HPDE6-E6E7 (cell line): ENCODE measurements around the gene FAM25C.
"Not testable (repeated sequence)": the region's sequence is repeated elsewhere in the genome, so short reads cannot be mapped to it uniquely, and the experiment has no call there.

Experiments used
- DNase-seq: peaks from one replicate; pipeline ENCODE4 v3.0.0; 2011; ENCODE audit warnings: missing footprints; ENCODE audit errors: extremely low spot score

FAM25C gene

DNA sequence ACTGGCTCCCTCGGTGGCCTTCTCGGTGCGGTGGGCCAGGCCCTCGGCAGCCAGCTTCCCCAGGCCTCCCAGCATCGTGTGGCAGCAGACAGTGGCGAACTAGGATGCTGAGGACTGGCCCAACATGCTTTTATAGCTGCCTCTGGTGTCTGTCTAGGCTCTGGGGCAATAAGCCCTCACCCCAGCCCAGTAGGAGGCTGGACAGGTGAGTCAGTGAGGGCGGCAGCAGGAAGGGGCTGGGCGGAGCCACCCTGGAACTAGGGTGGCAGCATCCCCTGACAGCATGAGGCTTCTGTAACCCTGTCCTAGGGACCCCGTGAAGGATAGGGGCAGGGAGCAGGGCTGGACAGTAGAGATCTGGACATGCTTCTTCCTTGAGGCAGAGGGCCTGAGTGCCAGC lies at the start of gene FAM25C:
TSS of gene FAM25C (minus strand) at position 101 of the 400 bp plus-strand sequence. CDS start at position 75, 26 bp downstream.
- not testable (repeated sequence) for DNase-seq

DNA sequence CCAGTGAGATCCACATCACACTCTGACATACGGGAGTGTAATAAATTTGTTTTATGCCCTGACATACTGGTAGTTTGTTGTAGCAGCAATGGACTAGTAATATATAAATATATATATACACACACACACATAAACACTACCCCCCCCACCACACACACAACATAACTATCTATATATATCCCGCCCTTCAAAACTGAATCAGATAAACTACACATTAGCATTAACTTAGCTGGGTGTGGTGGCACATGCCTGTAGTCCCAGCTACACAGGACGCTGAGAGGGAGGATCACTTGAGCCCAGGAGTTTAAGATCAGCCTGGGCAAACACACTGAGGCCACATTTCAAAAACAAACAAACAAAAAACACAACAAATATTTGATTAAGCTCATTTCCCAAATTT lies 45.0 kb upstream of the FAM25C start:
- DNase-seq: not testable (repeated sequence)

DNA sequence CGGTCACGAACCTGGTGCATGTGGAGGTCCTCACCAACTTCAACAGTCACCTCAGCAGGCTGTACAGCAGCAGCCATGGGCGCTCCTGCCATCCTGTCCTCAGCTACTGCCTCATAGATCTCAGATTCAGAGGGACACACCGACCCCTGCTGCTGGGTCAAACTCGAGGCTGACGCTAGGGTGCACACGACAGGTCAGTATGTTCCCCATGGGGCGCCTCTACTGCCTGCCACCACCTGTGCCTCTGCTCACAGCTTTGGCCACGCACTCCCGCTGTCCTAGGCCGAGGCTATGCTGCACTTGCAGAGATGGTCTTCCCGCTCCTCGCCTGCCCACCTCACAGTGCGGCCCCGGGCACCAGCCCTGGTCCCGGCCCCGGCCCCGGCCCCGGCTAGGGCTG lies 31.8 kb upstream of the FAM25C start:
- DNase-seq: not testable (repeated sequence)

DNA sequence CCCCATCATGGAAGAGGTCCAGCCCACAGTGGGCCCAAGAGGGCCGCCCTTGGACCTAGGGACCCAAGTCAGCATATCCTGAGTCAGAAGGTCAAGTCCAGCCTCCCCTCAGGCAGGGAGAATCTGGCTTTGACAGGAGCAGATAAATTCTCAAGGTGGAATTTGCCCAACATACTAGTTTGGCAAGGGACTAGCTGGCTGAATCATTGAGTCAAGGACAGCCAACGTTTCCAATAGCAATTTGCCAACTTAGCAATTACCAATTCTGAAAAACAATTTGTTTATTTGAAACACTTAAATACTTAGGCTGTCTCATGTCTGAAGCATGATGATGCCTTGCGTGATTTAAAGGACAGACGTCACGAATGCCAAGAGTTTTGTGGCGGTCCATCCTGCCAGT lies 2.7 kb upstream of the FAM25C start:
- DNase-seq: not testable (repeated sequence)

DNA sequence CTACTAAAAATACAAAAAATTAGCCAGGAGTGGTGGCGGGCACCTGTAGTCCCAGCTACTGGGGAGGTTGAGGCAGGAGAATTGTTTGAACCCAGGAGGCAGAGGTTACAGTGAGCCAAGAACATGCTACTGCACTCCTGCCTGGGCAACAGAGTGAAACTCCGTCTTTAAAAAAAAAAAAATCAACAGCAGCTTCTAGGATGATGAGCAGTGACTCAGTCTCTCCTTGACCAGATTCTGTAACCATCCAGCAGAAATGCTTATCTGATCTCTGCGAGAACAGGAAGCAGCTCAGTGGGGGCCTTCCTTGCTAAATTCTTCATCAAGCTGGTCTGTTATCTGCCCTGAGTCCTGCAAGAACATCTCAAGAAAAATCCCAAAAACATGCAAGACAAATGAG lies 5.5 kb downstream of the FAM25C start:
- not testable (repeated sequence) for DNase-seq

DNA sequence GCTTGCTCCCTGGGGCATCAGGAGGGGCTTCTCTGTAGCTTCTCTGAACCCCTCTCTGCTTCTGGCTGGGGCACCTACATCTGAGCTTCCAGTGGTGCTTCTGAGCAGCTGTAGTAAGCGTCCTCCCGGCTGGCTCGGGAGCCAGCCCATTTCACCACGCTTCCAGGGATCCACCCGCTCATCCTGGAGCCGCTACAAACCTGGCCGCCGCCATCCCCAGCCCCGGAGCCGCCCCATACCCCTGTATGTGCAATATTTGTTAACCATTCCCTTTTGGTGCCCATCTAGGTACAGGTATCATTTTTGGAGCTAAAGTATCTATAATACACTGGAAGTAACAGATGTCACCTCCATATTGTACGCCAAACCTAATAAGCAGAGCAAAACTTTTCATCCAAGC lies 7.0 kb downstream of the FAM25C start:
- not testable (repeated sequence) for DNase-seq

DNA sequence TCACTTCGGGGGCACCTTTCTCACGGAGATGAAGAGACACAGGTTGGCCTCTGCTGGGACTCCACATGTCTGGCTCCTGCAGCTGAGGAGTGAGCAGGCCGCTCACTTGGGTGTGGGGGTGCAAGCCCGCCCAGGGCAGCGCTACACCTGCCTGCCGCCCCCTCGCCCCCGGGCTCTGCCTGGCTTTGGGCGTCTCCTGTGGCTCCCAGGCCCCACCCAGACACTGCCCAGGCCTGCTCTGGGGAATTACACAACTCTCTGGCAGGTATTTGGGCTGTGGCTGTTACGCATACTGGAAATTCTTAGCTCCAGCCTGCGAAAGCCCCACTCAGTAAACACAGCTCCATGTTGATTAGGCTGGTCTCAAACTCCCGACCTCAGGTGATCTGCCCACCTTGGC lies 7.9 kb downstream of the FAM25C start:
- not testable (repeated sequence) for DNase-seq

DNA sequence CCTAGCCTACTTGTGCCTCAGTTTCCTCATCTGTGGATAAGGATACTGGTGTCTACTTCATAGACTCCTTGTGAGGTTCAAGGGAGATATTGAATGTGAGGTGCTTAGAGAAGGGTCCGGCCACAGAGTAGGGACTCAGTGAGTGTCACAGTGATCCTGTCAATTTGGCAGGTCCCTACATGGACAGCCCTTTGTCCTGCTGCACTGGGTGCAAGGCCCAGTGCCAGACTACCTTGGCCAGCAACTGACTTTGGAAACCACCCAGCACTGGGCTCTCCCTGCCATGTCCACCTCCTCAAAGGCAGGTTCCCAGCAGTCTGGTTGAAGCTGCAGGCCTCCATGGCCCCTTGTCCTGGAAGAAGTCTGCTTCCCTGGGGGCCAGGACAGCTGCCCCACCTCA lies 9.5 kb downstream of the FAM25C start:
- not testable (repeated sequence) for DNase-seq

DNA sequence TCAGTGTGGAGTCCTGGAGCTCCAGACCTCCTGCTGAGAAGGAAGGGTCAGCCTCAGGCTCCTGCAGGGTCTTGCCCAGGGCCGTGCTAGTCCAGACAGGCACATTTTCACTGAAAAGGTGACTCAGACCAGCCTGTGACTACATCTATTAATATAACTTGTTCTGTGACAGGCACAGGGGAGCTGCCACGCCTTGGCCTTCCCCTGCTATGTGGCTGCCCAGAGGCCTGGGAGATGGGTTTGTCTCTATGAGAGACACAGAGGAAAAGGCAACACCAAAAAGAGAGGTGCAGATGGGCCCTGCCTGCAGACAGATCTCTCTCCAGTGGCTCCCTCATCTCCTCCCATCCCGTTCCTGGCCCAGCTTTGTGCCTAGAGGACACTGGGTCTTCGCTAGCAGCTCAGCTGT lies 10.0 kb downstream of the FAM25C start:
- not testable (repeated sequence) for DNase-seq

DNA sequence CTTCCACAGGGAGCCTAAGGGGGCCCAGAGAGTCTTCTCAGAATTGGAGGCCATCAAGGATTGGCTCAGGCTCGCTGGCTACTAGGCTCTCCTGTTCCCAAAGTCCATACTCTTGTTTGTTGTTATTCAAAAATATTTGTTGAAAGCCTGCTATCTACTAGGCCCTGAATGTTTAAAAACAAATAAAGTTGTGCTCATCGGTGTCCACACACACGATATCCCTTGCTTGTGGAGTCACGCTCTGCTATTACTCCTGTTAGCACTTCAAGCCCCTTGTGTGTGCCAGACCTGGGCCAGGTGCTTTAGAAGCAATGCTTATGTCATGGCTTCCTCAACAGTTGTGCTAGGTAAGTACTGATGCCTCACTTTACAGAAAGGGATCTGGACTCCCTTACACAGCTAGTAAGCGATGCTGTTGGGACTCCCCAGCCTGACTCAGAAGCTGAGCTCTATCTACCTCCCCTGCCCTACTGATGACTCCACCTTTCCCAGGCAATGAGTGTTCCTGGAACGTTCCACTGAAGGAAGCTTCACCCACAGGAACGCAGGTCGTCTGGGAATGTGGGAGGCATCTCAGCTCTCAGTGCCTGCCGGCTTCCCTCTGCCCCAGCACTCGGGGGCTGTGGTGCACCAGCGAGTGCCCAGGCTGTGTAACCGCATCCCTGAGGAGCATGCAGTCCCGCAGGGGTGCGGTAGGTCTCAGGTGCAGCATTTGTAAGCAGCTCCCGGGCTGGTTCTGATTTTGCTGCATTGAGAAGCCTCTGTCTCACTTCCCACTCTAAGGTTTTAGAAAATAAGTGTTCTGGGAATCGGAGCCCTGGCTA lies 10.7 kb downstream of the FAM25C start:
- DNase-seq: peak; percentile 43

DNA sequence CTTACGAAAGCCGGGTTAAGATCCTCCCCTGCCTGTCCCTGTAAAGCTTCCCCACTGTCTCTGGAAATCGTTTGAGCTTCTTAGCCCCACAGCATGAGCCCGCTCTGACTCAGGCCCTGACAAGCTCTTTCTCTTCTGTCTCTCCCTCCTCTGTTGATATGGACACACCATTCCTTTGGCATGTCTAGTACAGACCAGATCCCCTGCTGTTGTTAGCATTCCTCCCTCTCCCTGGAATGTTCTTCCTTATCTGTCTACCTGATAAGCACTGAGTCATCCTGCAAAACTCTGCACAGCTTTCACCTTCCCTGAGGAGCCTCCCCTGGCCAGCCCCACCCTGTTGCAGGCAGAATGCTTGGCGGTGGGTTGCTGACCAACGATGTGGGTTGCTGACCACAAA lies 11.6 kb downstream of the FAM25C start:
- DNase-seq: not testable (repeated sequence)

DNA sequence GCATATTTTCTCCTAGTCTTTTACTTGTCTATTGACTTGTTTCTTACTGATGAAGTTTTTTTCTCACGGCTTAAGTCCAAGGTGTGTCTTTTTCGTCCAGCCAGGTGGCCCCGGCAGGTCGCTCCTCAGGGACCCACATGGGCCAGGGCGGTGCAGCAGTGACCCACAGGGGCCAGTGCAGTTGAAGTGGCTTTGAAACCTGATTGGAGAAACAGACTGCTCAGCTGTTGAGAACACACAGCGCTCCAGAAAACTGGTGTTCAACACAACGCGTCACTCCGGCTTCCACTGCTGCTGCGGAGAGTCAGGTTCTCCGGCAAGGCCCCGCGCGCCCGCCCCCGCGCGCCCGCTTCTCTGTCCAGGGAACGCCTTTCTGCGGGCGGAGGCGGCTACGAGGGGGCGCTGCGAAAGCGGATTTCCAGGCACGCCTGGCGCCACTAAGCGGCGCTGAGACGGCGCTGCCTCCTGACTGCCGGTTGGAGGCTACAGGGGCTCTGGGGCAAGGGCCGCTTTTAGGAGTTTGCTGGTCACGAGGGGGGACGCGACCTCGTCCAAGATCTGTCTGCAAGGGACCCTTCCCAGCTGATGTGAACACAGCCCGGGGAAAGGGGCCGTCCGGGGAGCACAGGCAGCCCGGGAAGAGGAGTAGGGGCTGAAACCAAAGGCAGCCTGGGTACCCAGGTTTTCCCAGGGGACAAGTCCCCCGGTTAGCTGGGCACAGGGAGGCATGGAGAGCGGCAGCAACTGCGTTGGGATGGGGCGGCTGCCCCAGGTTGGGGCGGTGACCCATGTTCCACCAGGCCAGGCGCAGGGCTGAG lies 13.0 kb downstream of the FAM25C start:
- DNase-seq: not testable (repeated sequence)

DNA sequence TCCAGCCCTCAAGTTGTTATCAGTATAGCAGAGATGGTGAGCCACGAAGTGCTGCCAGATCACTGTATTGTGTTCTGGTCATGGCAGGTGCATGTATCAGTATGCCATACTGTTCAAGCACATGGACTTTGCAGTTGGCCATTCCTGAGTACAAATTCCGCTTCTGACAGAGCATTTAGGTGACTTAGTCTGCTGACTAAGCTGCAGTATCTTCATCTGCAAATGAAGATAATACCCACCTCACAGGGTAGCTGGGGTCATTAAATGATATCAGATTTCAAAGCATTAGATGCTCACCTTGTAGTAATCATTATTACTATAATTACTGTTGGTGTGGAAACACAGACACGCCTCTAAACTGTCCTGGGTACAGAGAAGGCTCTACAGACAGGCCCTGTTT lies 24.2 kb downstream of the FAM25C start:
- DNase-seq: not testable (repeated sequence)

DNA sequence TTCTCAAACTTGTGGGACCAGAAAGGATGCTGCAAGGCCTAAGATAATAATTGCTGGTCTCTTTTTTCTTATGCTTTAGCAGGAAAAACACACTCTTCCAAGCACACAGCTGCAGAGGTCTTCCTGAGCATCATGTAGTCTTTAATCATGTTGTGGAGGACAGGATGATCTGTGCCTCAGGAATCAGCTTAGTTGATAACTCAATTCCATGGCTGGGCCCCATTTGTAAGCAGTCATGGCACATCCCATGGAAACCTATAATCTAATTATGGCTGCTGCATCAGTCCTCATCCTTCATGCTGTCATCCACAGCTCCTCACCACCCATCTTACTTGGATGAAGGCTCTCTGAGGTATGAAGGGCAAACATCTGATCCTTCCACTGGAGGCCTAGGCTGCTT lies 26.5 kb downstream of the FAM25C start:
- DNase-seq: not testable (repeated sequence)

DNA sequence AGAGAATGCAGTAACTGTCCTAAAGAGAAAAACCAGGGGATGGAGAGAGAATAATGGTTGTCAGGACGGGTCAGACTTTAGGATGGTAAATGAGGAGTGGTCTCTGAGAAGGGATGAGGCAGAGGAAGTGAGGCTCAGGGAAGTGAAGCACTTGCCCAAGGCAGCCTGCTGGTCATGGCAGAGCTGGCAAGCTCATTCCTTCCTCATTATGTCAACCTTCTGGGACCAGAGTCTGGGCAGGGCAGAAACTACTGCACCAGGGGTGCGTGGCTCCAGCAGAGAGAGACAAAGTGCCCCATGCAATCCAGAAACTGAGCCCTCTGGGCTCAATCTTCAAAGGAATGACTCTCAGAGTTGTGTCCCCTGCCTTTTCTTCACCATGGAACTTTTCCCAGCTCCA lies 27.5 kb downstream of the FAM25C start:
- not testable (repeated sequence) for DNase-seq

DNA sequence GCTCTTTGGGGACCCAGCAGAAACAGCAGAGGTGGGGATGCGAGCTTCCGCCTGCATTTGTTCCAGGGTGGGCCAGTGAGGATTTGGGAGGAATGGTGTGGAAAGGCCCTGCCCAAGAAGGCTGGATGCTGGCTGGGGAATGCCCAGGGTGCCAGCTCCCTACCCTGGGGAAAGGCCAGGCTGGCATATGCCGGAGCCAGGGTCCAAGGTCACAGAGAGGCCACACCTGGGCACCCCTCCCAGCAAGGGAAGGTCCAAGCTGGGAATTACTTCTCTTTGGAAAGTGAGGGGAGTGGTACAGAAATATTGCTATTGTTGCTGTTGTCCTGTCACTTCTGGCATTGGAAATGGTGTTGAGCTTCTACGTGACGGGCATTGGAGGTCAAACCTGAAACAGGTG lies 28.0 kb downstream of the FAM25C start:
- not testable (repeated sequence) for DNase-seq

DNA sequence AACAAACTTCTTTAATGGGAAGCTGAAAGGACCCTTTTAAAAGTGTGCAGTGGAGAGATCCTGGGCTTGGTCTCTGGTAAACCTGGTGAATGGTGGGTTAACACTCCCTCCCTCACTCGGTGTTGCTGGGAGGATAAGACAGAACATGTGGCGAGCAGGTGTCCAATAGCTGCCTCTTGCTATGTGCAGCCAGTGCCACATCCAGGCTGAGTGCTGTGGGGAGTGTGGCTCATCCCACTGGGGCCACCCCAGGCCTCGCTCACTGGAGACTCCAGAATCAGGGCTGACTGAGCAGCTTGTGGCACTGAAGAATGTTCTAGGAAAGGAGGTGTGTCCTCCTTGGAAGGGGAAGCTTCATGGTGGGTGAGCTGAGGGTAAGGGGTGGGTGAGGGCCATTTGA lies 29.5 kb downstream of the FAM25C start:
- DNase-seq: not testable (repeated sequence)

DNA sequence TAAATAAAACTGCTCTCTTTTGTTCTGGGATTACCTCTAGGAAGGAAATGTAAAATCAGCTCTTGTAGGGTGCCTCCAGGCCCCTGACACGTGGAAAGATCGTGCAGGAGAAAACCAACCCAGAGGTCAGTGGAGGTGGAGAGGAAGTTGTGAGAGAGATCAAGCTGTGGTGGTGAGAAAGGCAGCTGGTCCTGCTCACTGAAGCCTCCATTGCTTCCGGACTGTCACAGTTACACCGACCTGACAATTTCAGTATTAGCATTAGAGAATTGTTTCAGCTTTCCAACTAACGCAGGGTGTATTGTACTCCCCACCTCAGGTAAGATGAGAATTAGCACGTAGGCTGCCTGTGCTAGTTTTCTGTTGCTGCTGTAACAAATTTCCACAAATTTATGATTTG lies 30.6 kb downstream of the FAM25C start:
- not testable (repeated sequence) for DNase-seq

DNA sequence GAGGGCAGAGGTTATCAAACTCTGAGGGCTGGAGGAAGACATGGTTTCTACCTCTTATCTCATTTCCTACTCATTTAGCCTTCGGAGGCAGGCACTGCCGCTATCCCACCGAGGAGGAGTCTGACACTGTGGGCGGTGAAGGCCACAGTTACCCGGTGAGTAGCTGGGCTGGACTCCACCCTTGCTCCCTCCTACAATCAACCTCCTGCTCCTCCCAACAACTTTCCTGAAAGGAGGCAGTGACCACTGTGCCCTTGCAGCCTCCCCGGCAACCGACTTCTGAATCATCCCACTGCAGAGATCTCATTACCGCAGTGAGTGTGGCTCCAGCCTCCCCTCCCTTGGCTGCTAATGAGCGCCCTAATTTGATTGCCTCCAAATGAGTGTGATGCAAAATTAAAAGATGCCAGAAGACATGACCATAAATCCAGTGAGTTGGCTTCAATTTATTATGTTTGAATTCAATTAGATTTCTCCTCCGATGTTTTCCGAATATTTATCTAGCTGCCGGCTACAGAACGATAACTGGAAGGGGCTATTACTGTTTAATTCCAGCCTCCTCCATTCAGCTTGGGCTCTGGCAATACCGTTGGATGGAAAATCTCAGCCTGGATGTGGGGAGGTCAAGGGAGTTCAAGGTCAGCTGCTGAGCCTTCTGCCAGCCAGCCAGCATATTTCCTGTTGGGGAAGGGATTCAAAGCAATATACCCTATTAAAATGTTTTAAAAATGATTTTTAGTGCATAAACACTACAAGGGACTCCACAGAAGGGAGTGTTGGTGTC lies 35.1 kb downstream of the FAM25C start:
- DNase-seq: not testable (repeated sequence)

DNA sequence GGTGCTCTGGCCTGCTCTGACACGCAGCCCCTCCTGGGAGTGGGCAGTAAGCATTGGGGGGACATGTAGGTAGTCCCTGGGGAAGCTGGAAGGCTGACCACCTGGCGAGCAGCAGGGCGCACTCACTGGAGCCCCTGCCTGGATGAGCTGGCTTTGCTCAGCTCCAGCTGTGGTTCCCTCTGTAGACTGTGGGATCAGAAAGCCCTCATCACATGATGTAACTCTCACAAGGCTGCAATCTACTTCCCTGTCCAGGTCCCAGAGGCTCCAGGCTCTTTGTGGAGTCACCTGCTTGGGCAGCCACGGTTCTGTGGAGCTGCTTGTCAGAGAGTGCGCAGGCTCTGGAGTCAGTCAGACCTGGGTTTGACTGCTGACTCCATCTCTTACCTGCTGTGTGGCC lies 36.8 kb downstream of the FAM25C start:
- DNase-seq: not testable (repeated sequence)

DNA sequence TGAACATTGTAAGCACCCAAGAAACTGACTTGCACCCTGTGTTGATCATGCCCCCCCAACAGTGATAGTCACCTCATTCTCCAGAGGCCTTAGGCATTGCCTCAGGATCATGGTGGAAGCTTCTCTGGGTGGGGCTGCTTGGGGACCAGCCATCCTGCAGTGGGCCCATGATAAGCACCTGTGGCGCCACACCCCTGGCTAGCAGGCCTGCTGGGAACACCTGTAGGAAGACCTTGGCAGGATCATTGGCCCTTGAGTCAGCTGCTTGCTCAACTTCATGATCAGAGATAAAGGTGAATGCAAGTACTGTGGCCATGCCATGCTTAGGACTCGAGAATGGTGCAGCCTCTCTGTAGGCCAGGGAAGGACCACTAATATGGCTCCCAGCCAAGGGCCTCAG lies 38.9 kb downstream of the FAM25C start:
- not testable (repeated sequence) for DNase-seq

DNA sequence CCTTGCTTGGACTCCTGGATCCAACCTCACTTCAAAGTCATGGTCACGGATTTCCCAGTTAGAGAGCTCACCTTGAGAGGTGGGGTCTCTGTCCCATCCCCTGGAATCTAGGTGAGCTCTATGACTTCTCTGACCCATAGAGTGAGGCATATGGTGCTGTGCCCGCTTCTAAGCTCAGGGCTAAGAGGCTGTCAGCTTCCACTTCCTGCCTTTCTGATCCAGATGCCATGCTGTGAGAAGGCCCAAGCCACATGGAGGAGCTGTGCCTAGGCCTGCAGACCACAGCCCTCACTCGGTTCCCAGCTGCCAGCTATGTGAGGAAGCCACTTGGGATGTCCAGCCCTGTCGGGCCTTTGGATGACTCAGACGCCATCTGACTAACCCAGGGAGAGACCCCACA lies 39.9 kb downstream of the FAM25C start:
- not testable (repeated sequence) for DNase-seq
